ENCODE results near the gene CTNNA3. TPM values are rescaled to one million over a fixed set of nuclear protein-coding genes. Genes with fewer than 3 reads are reported as not detected.

Gene CTNNA3
- total RNA-seq, 6 donors from 2014 or later = 0.20 to 2.0 TPM; not detected in 4

DNA sequence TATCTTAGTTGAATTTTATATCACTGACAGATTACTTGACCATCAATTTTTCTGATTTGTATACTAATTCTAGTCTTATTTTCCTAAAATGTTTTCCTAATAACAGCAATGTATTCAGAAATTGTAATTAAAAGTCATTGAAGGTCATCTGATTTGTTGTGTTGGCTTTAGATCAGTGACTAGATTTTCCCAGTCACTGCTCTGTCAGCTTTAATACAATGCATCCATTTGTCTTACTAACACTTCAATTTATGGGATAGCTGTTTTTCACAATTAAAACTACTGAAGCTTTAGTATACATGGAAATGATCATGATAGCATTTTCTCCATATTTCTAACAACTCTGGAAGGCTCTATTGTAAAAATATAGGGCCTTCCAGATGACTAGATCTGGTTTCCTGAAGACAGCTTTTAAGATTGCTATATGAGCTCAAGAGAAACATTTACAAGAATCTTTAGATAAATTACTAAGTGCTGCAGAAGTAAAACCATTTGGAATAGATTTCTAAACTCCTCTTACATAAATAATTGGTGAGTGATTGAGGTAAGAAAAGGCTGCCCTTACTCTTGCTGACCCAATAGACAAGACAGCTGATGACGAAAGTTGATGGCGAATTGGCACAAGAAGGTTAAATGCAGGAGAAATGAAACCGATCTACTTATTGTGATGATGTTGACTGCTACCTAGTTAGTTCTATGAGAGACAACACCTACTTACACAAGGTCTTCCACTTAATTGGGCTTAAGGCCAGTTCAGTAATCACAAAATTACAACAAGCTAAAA, 696.0 kb downstream of the CTNNA3 start:
- Histone ChIP-seq H3K4me3 (no peak overlapping the region), H3K4me1 (no peaks in the 10 kb centered on the region), H3K27me3 (no peaks in the 10 kb centered on the region), H3K27ac (no peak overlapping the region), H3K36me3 (no peaks in the 10 kb centered on the region), H3K9me3 (no peaks in the 10 kb centered on the region)
- TF ChIP-seq EP300 (IDR thresholded peaks at IDR 0.05) = no peak
- DNase-seq (no peak), ATAC-seq (ENCODE audit: low FRiP score in 2 of 2) (no peak)
- 86% methylated on average over 3 of the region's 3 CpGs for WGBS, 2 donors

DNA sequence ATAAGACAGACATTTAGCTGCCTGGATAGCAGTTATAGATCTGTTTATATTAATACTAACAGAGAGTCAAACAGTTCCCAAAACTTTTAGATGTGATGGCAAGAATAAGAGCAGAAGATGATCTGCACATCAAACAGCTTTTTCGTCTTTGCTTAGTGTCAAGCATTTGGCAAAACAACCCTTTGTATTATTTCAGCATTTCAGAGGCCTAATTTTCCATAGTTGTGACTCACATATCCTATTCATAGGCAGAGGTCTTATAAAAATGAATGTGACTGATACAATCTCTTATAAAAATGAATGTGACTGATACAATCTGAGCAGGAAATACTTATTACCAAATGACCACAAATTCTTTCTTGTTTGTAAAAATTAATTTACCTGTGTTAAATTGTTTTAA, 699.0 kb downstream of the CTNNA3 start:
- H3K4me3 ChIP-seq = no peak overlapping the region
- WGBS, 2 donors = 63 to 75% methylated on average over 1 of the region's 1 CpG
- TF ChIP-seq POLR2AphosphoS5 (IDR thresholded peaks at IDR 0.05) = no peak
- TF ChIP-seq, protein P1, sequence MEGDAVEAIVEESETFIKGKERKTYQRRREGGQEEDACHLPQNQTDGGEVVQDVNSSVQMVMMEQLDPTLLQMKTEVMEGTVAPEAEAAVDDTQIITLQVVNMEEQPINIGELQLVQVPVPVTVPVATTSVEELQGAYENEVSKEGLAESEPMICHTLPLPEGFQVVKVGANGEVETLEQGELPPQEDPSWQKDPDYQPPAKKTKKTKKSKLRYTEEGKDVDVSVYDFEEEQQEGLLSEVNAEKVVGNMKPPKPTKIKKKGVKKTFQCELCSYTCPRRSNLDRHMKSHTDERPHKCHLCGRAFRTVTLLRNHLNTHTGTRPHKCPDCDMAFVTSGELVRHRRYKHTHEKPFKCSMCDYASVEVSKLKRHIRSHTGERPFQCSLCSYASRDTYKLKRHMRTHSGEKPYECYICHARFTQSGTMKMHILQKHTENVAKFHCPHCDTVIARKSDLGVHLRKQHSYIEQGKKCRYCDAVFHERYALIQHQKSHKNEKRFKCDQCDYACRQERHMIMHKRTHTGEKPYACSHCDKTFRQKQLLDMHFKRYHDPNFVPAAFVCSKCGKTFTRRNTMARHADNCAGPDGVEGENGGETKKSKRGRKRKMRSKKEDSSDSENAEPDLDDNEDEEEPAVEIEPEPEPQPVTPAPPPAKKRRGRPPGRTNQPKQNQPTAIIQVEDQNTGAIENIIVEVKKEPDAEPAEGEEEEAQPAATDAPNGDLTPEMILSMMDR (IDR thresholded peaks at IDR 0.05) = no peak
- TF ChIP-seq EP300 (IDR thresholded peaks at IDR 0.05) = no peak
- no peak for TF ChIP-seq POLR2A (IDR thresholded peaks at IDR 0.05)
- H3K9me3 ChIP-seq = no peaks in the 10 kb centered on the region
- no peaks in the 10 kb centered on the region for H3K27me3 ChIP-seq
- H3K27ac ChIP-seq = no peak overlapping the region
- H3K36me3 ChIP-seq = no peaks in the 10 kb centered on the region
- ATAC-seq (ENCODE audit: low FRiP score in 2 of 2) (no peak), DNase-seq (no peak)
- H3K4me1 ChIP-seq = no peaks in the 10 kb centered on the region

DNA sequence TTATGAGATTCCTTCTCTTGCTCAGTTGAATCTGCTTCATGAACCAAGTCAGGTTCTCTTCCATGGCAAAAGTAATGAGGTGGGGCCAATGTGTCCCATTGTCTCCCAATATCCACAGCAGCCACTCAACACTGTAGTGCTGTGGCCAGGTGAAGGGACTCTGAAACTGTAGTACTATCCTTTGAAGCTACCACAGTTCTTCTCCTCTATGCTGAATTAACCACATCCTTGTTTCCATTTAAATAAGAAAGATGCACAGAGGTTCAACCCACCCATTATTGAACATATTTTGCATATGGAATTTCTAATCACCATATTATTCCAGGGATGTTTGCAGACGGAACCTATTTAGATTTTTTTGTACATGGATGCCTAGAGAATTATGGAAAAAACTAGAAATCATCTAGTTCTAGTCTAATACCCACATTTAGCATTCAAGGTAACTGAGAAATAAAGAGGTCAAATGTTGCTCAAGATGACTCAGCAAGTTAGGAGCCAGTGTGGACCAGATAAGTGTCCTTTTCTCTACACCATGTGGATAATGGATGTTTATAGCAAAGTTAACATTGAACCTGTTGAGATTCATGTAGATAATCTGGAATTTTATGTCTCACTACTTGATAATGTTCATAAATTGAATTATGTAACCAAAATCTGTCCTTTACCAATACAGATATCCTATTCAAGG, 705.7 kb downstream of the CTNNA3 start:
- no peaks in the 10 kb centered on the region for H3K9me3 ChIP-seq
- H3K27me3 ChIP-seq = no peaks in the 10 kb centered on the region
- ATAC-seq (ENCODE audit: low FRiP score in 2 of 2) = no peak
- H3K27ac ChIP-seq = no peak overlapping the region
- TF ChIP-seq EP300 (IDR thresholded peaks at IDR 0.05) = no peak
- TF ChIP-seq, protein P1 (IDR thresholded peaks at IDR 0.05) = no peak
- no peak for TF ChIP-seq POLR2AphosphoS5 (IDR thresholded peaks at IDR 0.05)
- no peak for TF ChIP-seq POLR2A (IDR thresholded peaks at IDR 0.05)
- no peak overlapping the region for H3K4me3 ChIP-seq
- no peaks in the 10 kb centered on the region for H3K36me3 ChIP-seq
- no peak for DNase-seq
- no peaks in the 10 kb centered on the region for H3K4me1 ChIP-seq
- WGBS, 2 donors = 73 to 82% methylated on average over 1 of the region's 1 CpG

DNA sequence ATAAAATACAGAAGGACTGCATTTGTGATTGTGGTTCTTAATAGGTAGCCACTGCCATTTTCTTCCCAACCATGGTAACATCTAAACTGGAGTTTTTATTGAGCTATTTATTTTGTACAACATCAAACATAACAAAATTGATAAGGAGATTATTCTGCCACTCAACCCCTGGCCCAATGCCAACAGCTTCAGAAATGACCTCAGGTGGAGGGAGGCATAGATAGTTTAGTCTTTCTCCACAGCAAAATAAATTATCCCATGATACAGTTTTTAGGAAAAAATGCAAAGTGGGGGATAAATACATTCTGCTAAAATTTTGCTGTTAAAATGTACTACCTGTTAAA, 712.5 kb downstream of the CTNNA3 start:
- TF ChIP-seq EP300 (IDR thresholded peaks at IDR 0.05) (no peak), POLR2AphosphoS5 (IDR thresholded peaks at IDR 0.05) (no peak), POLR2A (IDR thresholded peaks at IDR 0.05) (no peak)
- TF ChIP-seq, protein P1 (IDR thresholded peaks at IDR 0.05) = no peak
- DNase-seq (no peak), ATAC-seq (ENCODE audit: low FRiP score in 2 of 2) (no peak)
- Histone ChIP-seq H3K4me1 (no peaks in the 10 kb centered on the region), H3K9me3 (no peaks in the 10 kb centered on the region), H3K4me3 (no peak overlapping the region), H3K27me3 (no peaks in the 10 kb centered on the region), H3K27ac (no peak overlapping the region), H3K36me3 (no peaks in the 10 kb centered on the region)

DNA sequence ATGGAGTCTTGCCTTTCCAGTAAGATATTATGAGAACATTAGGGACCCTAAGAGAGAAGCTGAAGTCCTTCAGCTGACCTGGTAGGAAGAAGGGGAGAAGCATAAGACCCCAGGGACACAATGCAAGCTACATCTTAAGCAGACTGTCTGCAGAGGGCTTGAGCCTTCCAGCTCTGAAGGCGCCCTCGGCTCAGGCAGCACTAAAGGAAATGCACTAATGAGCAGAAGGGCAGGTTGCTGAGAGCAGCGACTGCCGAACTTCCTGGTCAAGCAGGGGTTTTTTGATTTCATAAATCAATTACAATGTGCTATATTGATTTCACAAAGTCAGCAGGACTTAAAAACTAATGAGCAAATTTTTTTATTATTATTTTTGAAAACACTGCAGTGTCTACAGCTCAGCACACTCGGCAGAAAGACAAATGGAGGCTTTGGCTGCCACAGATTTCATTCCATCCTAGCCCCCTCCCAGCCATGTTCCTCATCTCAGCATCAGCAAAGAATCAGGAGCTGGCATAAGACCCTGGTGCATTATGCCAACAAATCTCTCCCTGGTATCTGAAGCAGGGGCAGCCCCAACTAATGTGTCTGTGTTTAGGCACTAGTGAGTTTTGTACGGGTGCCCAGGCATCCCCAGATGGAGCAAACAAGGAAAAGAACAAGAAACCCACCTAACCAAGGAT, 713.1 kb downstream of the CTNNA3 start:
- H3K36me3 ChIP-seq = no peaks in the 10 kb centered on the region
- no peak for DNase-seq
- TF ChIP-seq, protein P1 (IDR thresholded peaks at IDR 0.05) = no peak
- WGBS, 2 donors = 33 to 41% methylated on average over 6 of the region's 6 CpGs
- no peaks in the 10 kb centered on the region for H3K9me3 ChIP-seq
- ATAC-seq (ENCODE audit: low FRiP score in 2 of 2) = no peak
- H3K27me3 ChIP-seq = no peaks in the 10 kb centered on the region
- H3K4me1 ChIP-seq = no peaks in the 10 kb centered on the region
- H3K27ac ChIP-seq = no peak overlapping the region
- H3K4me3 ChIP-seq = no peak overlapping the region

Measured in upper lobe of left lung (tissue), 6 donors.